Lung microvascular endothelial cell (primary cell): ENCODE data around the gene TLE2. TPM values are rescaled to one million over a fixed set of nuclear protein-coding genes. Genes with fewer than 3 reads are reported as not detected.
A peak's percentile ranks its signal among the peaks of the same experiment; 100 is the strongest.
"Not testable (repeated sequence)": the region's sequence is repeated elsewhere in the genome, so short reads cannot be mapped to it uniquely, and the experiment has no call there.

Source experiments
- DNase-seq, 2 donors: peaks; one replicate each; pipeline versions ENCODE4 v3.0.0 to v3.0.0-alpha.2; 2010; ENCODE audit warnings: low read depth in 2 of 2
- total RNA-seq: library from RNA; depleted of rRNA; stranded (reverse); fragments of >200 nt; gene quantifications from 2 replicates; pipeline ENCODE4 v1.2.1, GENCODE V29; 2014

The TLE2 gene
- total RNA-seq, 1 donor from 2014 or later: 17.5 TPM

- no peak for DNase-seq
These were observed 14.9 kb downstream of the TLE2 start for GRCh38 chr19:3014135-3014534.

GRCh38 chr19:3013263-3013725 lies 15.8 kb downstream of the TLE2 start:
- no peak for DNase-seq

GRCh38 chr19:3012621-3013262 lies 16.3 kb downstream of the TLE2 start:
- no peak for DNase-seq

DNA sequence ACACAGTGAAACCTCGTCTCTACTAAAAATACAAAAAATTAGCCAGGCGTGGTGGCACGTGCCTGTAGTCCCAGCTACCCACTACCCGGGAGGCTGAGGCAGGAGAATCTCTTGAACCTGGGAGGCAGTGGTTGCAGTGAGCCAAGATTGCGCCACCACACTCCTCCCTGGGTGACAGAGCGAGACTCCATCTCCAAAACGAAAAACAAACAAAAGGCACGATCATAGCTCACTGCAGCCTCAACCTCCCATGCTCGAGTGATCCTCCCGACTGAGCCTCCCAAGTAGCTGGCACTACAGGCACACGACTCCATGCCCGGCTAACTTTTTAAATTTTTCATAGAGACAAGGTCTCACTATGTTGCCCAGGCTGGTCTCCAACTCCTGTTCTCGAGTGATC lies 17.0 kb downstream of the TLE2 start:
- not testable (repeated sequence) for DNase-seq

- DNase-seq: no peak
These were observed 18.2 kb downstream of the TLE2 start for GRCh38 chr19:3010871-3011270.

GRCh38 chr19:3008994-3009393 lies 20.1 kb downstream of the TLE2 start:
- DNase-seq: no peak

DNA sequence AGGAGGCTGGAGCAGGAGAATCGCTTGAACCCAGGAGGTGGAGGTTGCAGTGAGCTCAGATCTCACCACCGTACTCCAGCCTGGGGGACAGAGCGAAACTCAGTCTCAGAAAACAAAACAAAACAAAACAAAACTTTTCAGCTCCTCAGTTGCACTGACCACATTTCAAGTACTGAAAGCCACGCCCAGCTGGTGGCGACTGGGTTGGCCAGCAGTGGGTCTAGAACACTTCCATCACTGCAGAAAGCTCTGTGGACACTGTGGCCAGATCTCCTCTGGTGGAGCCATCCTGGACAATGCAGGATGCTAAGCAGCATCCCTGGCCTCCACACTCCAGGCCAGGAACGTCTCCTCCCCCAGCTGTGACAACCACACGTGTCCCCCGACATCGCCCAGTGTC lies 21.1 kb downstream of the TLE2 start:
- DNase-seq: no peak

DNA sequence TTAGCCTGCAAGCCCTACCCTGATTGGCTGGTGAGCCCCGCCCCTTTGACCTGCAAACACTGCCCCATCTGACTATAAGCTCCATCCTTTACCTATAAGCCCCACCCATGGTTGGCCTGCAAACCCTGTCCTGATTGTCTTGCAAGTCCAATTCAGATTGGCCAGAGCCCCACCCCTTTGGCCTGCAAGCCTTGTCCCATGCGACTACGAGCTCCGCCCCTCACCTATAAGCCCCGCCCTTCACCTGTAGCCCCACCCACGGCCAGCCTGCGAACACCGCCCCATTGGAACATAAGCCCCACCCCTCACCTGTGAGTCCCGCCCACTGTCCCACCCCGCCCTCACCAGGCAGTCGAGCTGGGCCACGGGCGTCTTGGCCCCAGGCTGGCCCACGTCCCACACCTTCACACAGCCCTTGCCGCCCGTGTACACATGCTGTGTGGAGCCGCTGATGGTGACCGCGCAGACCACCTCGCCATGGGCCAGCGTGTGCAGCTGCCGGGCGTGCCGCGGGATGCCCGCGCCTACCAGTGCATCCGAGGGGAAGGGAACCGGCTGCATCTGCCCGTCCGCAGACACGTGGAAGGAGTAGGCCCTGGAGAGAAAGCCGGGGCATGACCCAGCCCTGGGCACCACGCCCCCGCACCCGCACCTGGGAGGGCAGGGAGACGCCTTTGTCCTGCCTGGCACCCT lies 22.9 kb downstream of the TLE2 start:
- DNase-seq: no peak

GRCh38 chr19:3005345-3005744 lies 23.7 kb downstream of the TLE2 start:
- no peak for DNase-seq

GRCh38 chr19:3004522-3004921 lies 24.6 kb downstream of the TLE2 start:
- no peak for DNase-seq

- DNase-seq: no peak
These were observed 26.0 kb downstream of the TLE2 start for GRCh38 chr19:3003046-3003445.

- no peak for DNase-seq
These were observed 27.8 kb downstream of the TLE2 start for GRCh38 chr19:3001235-3001800.

- no peak for DNase-seq
These were observed 30.4 kb downstream of the TLE2 start for GRCh38 chr19:2998642-2999041.

DNA sequence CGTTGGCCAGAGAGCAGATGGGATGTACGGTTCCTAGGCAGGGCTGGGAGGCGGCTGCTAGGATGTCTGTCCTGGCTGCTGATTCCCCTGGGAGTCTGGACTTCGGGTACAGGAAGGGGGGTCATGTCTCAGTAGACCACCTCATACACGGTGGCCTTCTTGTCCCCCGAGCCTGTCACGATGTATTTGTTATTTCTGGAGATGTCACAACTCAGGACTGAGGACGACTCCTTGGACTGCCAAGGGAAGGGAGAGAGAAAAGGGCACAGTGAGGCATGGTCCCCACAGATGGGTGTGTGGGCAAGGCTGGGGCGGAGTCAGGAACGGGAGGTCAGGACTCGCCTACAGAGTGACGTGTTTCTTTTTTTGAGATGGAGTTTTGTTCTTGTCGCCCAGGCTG lies 31.4 kb downstream of the TLE2 start:
- DNase-seq: no peak

DNA sequence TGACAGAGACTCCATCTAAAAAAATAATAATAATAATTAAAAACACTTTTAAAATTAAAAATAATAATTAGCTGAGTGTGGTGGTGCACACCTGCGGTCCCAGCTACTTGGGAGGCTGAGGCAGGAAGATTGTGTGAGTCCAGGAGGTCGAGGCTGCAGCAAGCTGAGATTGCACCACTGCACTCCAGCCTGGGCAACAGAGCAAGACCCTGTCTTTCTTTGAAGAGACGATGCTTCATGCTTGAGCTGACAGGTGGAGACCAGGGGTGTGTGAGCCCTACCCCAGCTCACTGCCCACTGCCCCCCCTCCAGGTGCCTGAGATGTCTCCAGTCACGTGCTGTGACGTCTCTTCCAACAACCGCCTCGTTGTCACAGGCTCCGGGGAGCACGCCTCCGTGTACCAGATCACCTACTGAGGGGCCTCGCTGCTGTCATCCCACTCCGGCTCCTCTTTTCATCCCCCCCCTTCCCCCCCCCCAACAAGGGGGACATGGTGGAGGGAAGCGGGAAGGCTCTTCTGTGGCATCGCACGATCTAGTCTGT lies 34.4 kb downstream of the TLE2 start:
- no peak for DNase-seq

DNA sequence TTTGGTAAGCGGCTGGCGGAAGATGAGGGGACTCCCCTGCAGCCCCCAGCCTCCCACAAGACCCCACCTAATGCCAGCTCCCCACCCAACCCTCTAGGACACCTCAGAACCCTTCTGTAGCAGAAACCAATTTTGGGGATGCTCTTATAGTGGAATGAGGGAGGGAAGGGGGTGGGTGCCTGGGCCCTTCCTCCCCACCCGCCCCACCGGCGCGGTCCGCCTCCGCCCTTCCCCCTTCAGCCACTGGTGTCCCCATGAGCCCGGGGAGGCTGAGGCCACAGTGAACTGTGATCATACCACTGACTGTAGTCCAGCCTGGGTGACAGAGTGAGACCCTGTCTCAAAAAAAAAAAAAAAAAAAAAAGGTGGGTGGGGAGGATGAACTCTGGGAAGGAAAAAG lies 35.5 kb downstream of the TLE2 start:
- DNase-seq: no peak

- DNase-seq: no peak
These were observed 36.1 kb downstream of the TLE2 start for GRCh38 chr19:2992958-2993357.

DNA sequence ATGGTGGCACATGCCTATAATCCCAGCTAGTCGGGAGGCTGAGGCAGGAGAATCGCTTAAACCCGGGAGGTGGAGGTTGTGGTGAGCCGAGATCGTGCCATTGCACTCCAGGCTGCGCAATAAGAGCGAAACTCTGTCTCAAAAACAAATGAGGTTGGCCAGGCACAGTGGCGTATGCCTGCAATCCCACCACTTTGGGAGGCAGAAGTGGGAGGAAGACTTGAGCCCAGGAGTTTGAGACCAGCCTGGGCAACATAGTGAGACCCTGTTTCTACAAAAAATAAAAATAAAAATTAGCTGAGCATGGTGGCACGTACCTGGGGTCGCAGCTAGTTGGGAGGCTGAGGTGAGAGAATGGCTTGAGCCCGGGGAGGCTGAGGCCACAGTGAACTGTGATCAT lies 36.7 kb downstream of the TLE2 start:
- DNase-seq: not testable (repeated sequence)

DNA sequence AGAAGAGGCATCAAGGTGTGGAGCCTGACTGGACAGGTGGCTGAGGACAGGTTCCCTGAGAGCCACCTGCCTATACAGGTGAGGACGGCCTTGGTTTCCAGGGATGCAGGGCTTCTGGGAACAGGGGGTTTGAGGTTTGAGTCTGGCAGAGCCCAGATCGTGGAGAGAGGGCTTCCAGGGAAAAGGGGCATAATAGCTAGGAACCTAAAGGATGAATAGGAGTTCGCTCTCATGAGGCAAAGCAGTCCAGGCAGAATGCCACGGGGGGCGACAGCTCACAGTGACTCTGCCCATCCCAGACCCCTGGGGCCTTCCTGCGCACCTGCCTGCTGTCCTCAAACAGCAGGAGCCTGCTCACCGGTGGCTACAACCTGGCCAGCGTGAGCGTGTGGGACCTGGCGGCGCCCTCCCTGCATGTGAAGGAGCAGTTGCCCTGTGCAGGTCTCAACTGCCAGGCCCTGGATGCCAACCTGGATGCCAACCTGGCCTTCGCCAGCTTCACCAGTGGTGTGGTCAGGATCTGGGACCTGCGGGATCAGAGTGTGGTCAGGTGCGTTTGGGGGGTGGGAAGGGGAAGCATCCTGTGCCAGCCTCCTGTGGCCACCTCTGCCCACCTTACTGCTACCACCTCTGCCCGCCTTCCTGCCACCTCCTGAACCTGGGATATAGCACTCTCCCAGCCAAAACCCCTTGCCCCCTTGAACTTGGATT lies 39.7 kb downstream of the TLE2 start:
- no peak for DNase-seq

- DNase-seq: no peak
These were observed 40.5 kb downstream of the TLE2 start for GRCh38 chr19:2988568-2988967.

DNA sequence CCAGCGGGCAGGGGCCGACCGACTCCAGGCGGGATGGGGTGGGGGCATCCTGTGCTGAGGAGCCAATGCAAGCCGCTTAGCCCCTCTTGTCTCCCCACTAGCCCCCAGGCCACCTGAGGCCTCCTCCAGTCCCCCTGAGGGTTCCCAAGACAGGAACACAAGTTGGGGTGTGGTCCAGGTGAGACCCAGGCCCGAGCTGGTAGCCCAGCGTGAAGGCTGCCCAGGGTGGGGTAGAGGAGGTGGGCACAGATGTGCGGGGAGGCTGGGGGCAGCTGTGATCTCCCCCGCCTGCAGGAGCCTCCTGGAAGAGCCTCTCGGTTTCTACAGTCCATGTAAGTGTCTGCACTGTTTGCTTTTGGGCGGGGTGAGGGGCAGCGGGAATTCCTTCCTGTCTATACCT lies 41.3 kb downstream of the TLE2 start:
- DNase-seq: no peak

GRCh38 chr19:2986951-2987524 lies 42.0 kb downstream of the TLE2 start:
- DNase-seq: peak in 1 of 2 donors; percentile 51
